MM.1S (cell line): ENCODE data around the gene CRP.
"Not testable (repeated sequence)": the region's sequence is repeated elsewhere in the genome, so short reads cannot be mapped to it uniquely, and the experiment has no call there.

Source experiments
- DNase-seq: peaks from one replicate; pipeline ENCODE4 v3.0.0-alpha.2; 2015
- H2AFZ ChIP-seq: fragments of 300-600 bp; sonication (generic); 2 replicates; pipeline ENCODE4 v1.6.0; 2016; ENCODE audit warnings: antibody characterized with exemption, low read length
- H3F3A ChIP-seq: fragments of 300-600 bp; sonication (generic); 2 replicates; pipeline ENCODE4 v1.6.1; 2016; ENCODE audit warnings: mild to moderate bottlenecking, antibody characterized with exemption, low read length, moderate library complexity, mixed read lengths; ENCODE audit not compliant: insufficient read depth
- H3K27ac ChIP-seq: fragments of 300-600 bp; sonication (generic); 2 replicates; pipeline ENCODE4 v1.5.1; 2016; ENCODE audit warnings: mild to moderate bottlenecking, low read length
- H3K27me3 ChIP-seq: fragments of 300-600 bp; sonication (generic); replicated peaks from 2 replicates; pipeline ENCODE4 v1.6.0; 2016; ENCODE audit warnings: low read length; ENCODE audit not compliant: insufficient read depth
- H3K36me3 ChIP-seq: fragments of 300-600 bp; sonication (generic); replicated peaks from 2 replicates; pipeline ENCODE4 v1.6.1; 2016; ENCODE audit warnings: mild to moderate bottlenecking, low read length, mixed read lengths; ENCODE audit not compliant: insufficient read depth
- H3K4me1 ChIP-seq: fragments of 300-600 bp; sonication (generic); 2 replicates; pipeline ENCODE4 v1.6.1; 2016; ENCODE audit warnings: low read length, mixed read lengths
- H3K4me2 ChIP-seq: fragments of 300-600 bp; sonication (generic); 2 replicates; pipeline ENCODE4 v1.6.0; 2016; ENCODE audit warnings: low read depth, low read length
- H3K4me3 ChIP-seq: fragments of 300-600 bp; sonication (generic); 2 replicates; pipeline ENCODE4 v1.5.1; 2016; ENCODE audit warnings: low read length, mixed read lengths
- H3K79me2 ChIP-seq: fragments of 300-600 bp; sonication (generic); 2 replicates; pipeline ENCODE4 v1.6.1; 2016; ENCODE audit warnings: mixed run types, low read length, mixed read lengths
- H3K9ac ChIP-seq: fragments of 300-600 bp; sonication (generic); 2 replicates; pipeline ENCODE4 v1.6.1; 2016; ENCODE audit warnings: low read length, mixed read lengths
- H3K9me2 ChIP-seq: fragments of 300-600 bp; sonication (generic); replicated peaks from 2 replicates; pipeline ENCODE4 v1.6.1; 2016; ENCODE audit warnings: mild to moderate bottlenecking, low read length, mixed read lengths; ENCODE audit not compliant: insufficient read depth
- H3K9me3 ChIP-seq: fragments of 300-600 bp; sonication (generic); replicated peaks from 2 replicates; pipeline ENCODE4 v1.6.1; 2016; ENCODE audit warnings: mild to moderate bottlenecking, low read length, mixed read lengths; ENCODE audit not compliant: insufficient read depth
- H4K20me1 ChIP-seq: fragments of 300-600 bp; sonication (generic); 2 replicates; pipeline ENCODE4 v1.6.1; 2016; ENCODE audit warnings: mild to moderate bottlenecking, low read length, moderate library complexity, mixed read lengths; ENCODE audit not compliant: insufficient read depth
- EZH2 ChIP-seq: fragments of 300-600 bp; sonication (generic); optimal IDR thresholded peaks from 2 replicates; pipeline ENCODE3; 2017; ENCODE audit warnings: low read depth, mild to moderate bottlenecking, antibody characterized with exemption, low read length, mixed read lengths
- EZH2phosphoT487 ChIP-seq: fragments of 300-600 bp; sonication (generic); IDR thresholded peaks from 2 replicates; pipeline ENCODE4 v1.6.1; 2018; ENCODE audit warnings: antibody characterized with exemption, low read length
- TF ChIP-seq, protein P1 (sequence below): fragments of 300-600 bp; sonication (generic); IDR thresholded peaks from 2 replicates; pipeline ENCODE4 v1.5.1; 2016; ENCODE audit warnings: antibody characterized with exemption, low read length, mixed read lengths

CRP gene

GRCh38 chr1:159746666-159747065, 32.3 kb upstream of the CRP start:
- H3K4me2 ChIP-seq, result no peak overlapping the region
- no peak for TF ChIP-seq EZH2phosphoT487

GRCh38 chr1:159743651-159744410, 29.4 kb upstream of the CRP start:
- Histone ChIP-seq H3K36me3 (no peaks in the 10 kb centered on the region), H3K9me2 (no peaks in the 10 kb centered on the region), H3F3A (no peaks in the 10 kb centered on the region), H3K4me3 (no peak overlapping the region), H3K27ac (no peak overlapping the region), H3K79me2 (no peaks in the 10 kb centered on the region), H3K9me3 (no peaks in the 10 kb centered on the region), H3K4me1 (no peaks in the 10 kb centered on the region), H4K20me1 (no peaks in the 10 kb centered on the region), H3K9ac (no peak overlapping the region), H3K4me2 (no peak overlapping the region), H3K27me3 (no peaks in the 10 kb centered on the region), H2AFZ (no peak overlapping the region)
- no peak for DNase-seq
- TF ChIP-seq, protein P1, sequence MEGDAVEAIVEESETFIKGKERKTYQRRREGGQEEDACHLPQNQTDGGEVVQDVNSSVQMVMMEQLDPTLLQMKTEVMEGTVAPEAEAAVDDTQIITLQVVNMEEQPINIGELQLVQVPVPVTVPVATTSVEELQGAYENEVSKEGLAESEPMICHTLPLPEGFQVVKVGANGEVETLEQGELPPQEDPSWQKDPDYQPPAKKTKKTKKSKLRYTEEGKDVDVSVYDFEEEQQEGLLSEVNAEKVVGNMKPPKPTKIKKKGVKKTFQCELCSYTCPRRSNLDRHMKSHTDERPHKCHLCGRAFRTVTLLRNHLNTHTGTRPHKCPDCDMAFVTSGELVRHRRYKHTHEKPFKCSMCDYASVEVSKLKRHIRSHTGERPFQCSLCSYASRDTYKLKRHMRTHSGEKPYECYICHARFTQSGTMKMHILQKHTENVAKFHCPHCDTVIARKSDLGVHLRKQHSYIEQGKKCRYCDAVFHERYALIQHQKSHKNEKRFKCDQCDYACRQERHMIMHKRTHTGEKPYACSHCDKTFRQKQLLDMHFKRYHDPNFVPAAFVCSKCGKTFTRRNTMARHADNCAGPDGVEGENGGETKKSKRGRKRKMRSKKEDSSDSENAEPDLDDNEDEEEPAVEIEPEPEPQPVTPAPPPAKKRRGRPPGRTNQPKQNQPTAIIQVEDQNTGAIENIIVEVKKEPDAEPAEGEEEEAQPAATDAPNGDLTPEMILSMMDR, result no peak
- TF ChIP-seq EZH2 (no peak), EZH2phosphoT487 (no peak)

More at GRCh38 chr1:159746666-159747065, 32.3 kb upstream of the CRP start:
- H3K79me2 ChIP-seq, result no peaks in the 10 kb centered on the region
- no peaks in the 10 kb centered on the region for H3K9me2 ChIP-seq
- H3K36me3 ChIP-seq, result no peaks in the 10 kb centered on the region
- H3K27ac ChIP-seq, result no peak overlapping the region
- no peak for DNase-seq
- H3K9ac ChIP-seq, result no peak overlapping the region
- no peak overlapping the region for H2AFZ ChIP-seq
- H3K4me3 ChIP-seq, result no peak overlapping the region
- H3K9me3 ChIP-seq, result no peaks in the 10 kb centered on the region
- H4K20me1 ChIP-seq, result no peaks in the 10 kb centered on the region
- H3K4me1 ChIP-seq, result no peaks in the 10 kb centered on the region
- H3F3A ChIP-seq, result no peaks in the 10 kb centered on the region
- no peaks in the 10 kb centered on the region for H3K27me3 ChIP-seq

DNA sequence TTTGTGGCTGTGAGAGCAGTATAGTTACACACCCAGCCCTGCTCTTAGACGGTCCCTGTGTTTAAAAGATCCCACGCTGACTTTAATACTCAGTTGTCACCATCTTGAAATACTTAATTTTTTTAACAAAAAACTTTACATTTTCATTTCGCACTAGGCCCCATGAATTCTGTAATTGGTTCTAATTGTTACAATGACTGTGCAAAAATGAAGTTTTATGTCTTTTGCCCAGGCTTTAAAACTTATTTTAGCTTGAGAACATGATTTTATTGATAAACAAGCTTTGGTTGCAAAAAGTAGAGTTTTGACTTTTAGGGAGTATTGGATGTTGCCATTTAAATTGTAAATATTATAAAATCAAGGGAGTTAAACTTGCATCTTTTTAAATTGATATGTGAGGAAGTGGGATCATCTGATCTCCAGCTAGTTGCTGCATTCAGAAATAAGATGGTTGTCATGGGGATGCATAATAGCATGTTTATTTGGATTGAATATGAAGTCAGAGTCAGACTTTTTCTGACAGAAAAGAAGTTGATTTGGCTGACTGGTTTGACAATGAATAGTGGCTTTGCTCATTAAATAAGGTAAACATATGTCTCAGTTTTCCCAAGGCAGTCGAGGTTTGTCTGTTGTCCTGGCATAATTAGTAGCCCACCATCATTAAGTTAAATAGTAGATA, 23.0 kb upstream of the CRP start:
- no peaks in the 10 kb centered on the region for H3F3A ChIP-seq
- H3K4me1 ChIP-seq, result no peaks in the 10 kb centered on the region

DNA sequence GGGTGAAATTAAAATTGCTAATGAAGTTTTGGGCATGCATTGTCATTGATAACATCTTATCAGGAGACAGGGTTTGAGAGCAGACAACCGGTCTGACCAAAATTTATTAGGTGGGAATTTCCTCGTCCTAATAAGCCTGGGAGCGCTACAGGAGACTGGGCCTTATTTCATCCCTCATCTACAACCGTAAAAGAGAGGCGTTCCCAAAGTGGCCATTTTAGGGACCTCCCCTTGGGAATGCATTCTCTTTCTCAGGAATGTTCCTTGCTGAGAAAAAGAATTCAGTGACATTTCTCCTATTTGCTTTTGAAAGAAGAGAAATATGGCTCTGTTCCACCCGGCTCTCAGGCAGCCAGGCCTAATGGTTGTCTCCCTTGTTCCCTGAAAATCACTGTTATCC, 8.8 kb upstream of the CRP start:
- H3K27me3 ChIP-seq, H3K4me2 ChIP-seq, H3K4me1 ChIP-seq, H3K36me3 ChIP-seq, H3K79me2 ChIP-seq, H3K4me3 ChIP-seq, H3K9me3 ChIP-seq, H3K9ac ChIP-seq, H3F3A ChIP-seq, DNase-seq, H3K9me2 ChIP-seq, H2AFZ ChIP-seq, H3K27ac ChIP-seq, H4K20me1 ChIP-seq: not testable (repeated sequence)

More for the DNA sequence above, 23.0 kb upstream of the CRP start:
- TF ChIP-seq, protein P1, result no peak
- no peak for TF ChIP-seq EZH2
- TF ChIP-seq EZH2phosphoT487, result no peak
- Histone ChIP-seq H4K20me1 (no peaks in the 10 kb centered on the region), H3K27me3 (no peaks in the 10 kb centered on the region), H3K36me3 (no peaks in the 10 kb centered on the region), H3K9me3 (no peaks in the 10 kb centered on the region), H2AFZ (no peak overlapping the region), H3K4me2 (no peak overlapping the region), H3K9me2 (no peaks in the 10 kb centered on the region), H3K27ac (no peak overlapping the region), H3K9ac (no peak overlapping the region), H3K4me3 (no peak overlapping the region), H3K79me2 (no peaks in the 10 kb centered on the region)
- DNase-seq, result no peak
